Parathyroid adenoma (tissue), 2 donors: ENCODE measurements around the gene PPP1R13L.
A peak's percentile ranks its signal among the peaks of the same experiment; 100 is the strongest.

ENCODE experiments used
- H2AFZ ChIP-seq: fragments of 300-600 bp; sonication (generic); one replicate; pipeline ENCODE4 v1.7.0; 2017; ENCODE audit warnings: antibody characterized with exemption, mild to moderate bottlenecking
- H3K27ac ChIP-seq: fragments of 300-600 bp; sonication (generic); one replicate; pipeline ENCODE4 v1.7.0; 2017
- H3K27me3 ChIP-seq: fragments of 300-600 bp; sonication (generic); one replicate; pipeline ENCODE4 v1.7.0; 2017; ENCODE audit warnings: low read length; ENCODE audit not compliant: control insufficient read depth, insufficient read depth
- H3K36me3 ChIP-seq: fragments of 300-600 bp; sonication (generic); one replicate; pipeline ENCODE4 v1.7.0; 2017; ENCODE audit warnings: low read length; ENCODE audit not compliant: control insufficient read depth, insufficient read depth
- H3K4me1 ChIP-seq: fragments of 300-600 bp; sonication (generic); one replicate; pipeline ENCODE4 v1.7.0; 2017; ENCODE audit warnings: control low read depth
- H3K4me2 ChIP-seq: fragments of 300-600 bp; sonication (generic); one replicate; pipeline ENCODE4 v1.7.0; 2017; ENCODE audit warnings: low read length
- H3K4me3 ChIP-seq: fragments of 300-600 bp; sonication (generic); one replicate; pipeline ENCODE4 v1.7.0; 2017; ENCODE audit warnings: low read depth, low read length
- H3K79me2 ChIP-seq: fragments of 300-600 bp; sonication (generic); one replicate; pipeline ENCODE4 v1.7.0; 2017; ENCODE audit warnings: control low read depth
- H3K9ac ChIP-seq: fragments of 300-600 bp; sonication (generic); one replicate; pipeline ENCODE4 v1.7.0; 2017; ENCODE audit warnings: mild to moderate bottlenecking
- H3K9me3 ChIP-seq: fragments of 300-600 bp; sonication (generic); one replicate; pipeline ENCODE4 v1.7.0; 2017; ENCODE audit warnings: low read length; ENCODE audit not compliant: control insufficient read depth
- CTCF ChIP-seq: fragments of 300-600 bp; sonication (generic); IDR thresholded peaks from one replicate; pipeline ENCODE4 v1.7.0; 2017; ENCODE audit warnings: antibody characterized with exemption, mild to moderate bottlenecking
- donor health status: primary hyperparathyroidism.

Gene PPP1R13L

GRCh38 chr19:45403781-45404556 lies 900 bp downstream of the PPP1R13L start:
- peak; percentile 70 for TF ChIP-seq CTCF
- Histone ChIP-seq H3K27ac (peak overlapping the region; percentile 99), H2AFZ (peak overlapping the region; percentile 99), H3K36me3 (no peaks in the 10 kb centered on the region), H3K4me2 (peak overlapping the region; percentile 59), H3K79me2 (peaks cover 6% of the 10 kb centered on the region), H3K27me3 (no peaks in the 10 kb centered on the region), H3K4me1 (peaks cover 8% of the 10 kb centered on the region), H3K9ac (peak overlapping the region; percentile 22), H3K4me3 (peak overlapping the region; percentile 80), H3K9me3 (no peaks in the 10 kb centered on the region)

- Histone ChIP-seq H3K27me3 (no peaks in the 10 kb centered on the region), H3K4me1 (peaks cover 8% of the 10 kb centered on the region), H3K4me2 (no peak overlapping the region), H3K79me2 (peaks cover 6% of the 10 kb centered on the region), H3K4me3 (no peak overlapping the region), H3K27ac (no peak overlapping the region), H2AFZ (no peak overlapping the region), H3K36me3 (no peaks in the 10 kb centered on the region), H3K9ac (no peak overlapping the region), H3K9me3 (no peaks in the 10 kb centered on the region)
- TF ChIP-seq CTCF: no peak
Measured at GRCh38 chr19:45403272-45403671, 1.6 kb downstream of the PPP1R13L start.

- H3K9me3 ChIP-seq: no peaks in the 10 kb centered on the region
- H3K27ac ChIP-seq: no peak overlapping the region
- H3K9ac ChIP-seq: no peak overlapping the region
- no peaks in the 10 kb centered on the region for H3K36me3 ChIP-seq
- TF ChIP-seq CTCF: peak; percentile 13
- H3K4me1 ChIP-seq: peaks cover 8% of the 10 kb centered on the region
- H3K27me3 ChIP-seq: no peaks in the 10 kb centered on the region
- H3K4me2 ChIP-seq: no peak overlapping the region
- no peak overlapping the region for H2AFZ ChIP-seq
- peaks cover 6% of the 10 kb centered on the region for H3K79me2 ChIP-seq
- H3K4me3 ChIP-seq: no peak overlapping the region
Measured at GRCh38 chr19:45402298-45403061, 2.4 kb downstream of the PPP1R13L start.

- no peak overlapping the region for H3K9ac ChIP-seq
- no peaks in the 10 kb centered on the region for H3K36me3 ChIP-seq
- H3K4me2 ChIP-seq: no peak overlapping the region
- H3K27ac ChIP-seq: no peak overlapping the region
- no peak overlapping the region for H2AFZ ChIP-seq
- H3K27me3 ChIP-seq: no peaks in the 10 kb centered on the region
- no peaks in the 10 kb centered on the region for H3K9me3 ChIP-seq
- no peak for TF ChIP-seq CTCF
- peaks cover 6% of the 10 kb centered on the region for H3K4me1 ChIP-seq
- peaks cover 6% of the 10 kb centered on the region for H3K79me2 ChIP-seq
- no peak overlapping the region for H3K4me3 ChIP-seq
Measured at GRCh38 chr19:45401815-45402214, 3.1 kb downstream of the PPP1R13L start.
